ENCODE measurements around the gene MATN3. TPM values are rescaled to one million over a fixed set of nuclear protein-coding genes. Genes with fewer than 3 reads are reported as not detected.

The MATN3 gene
- total and polyA plus RNA-seq, 11 donors, result 0.12 to 0.48 (median 0.25) TPM; not detected in 4

GRCh38 chr2:20019747-20020146, 7.3 kb upstream of the MATN3 start:
- H3K9me3 ChIP-seq, result peaks cover 0 to 18% (median 0%) of the 10 kb centered on the region in 12 donors

GRCh38 chr2:20018601-20019152, 6.2 kb upstream of the MATN3 start:
- H3K4me1 ChIP-seq, result no peaks in the 10 kb centered on the region
- peaks cover 0 to 19% (median 0%) of the 10 kb centered on the region in 12 donors for H3K9me3 ChIP-seq
- no peak overlapping the region for H3K4me3 ChIP-seq
- peak in 1 of 4 donors; percentile 57 for ATAC-seq
- peaks cover 0 to 3% (median 0%) of the 10 kb centered on the region in 9 donors for H3K27me3 ChIP-seq
- H3K27ac ChIP-seq, result no peak overlapping the region
- intact Hi-C loops (cut with DNase I), result loop anchor here in 1 of 10 donors (5.0 kb wide), 1 partner anchor 34 kb away; the partner anchor contains the start of gene LAPTM4A
- no peak for TF ChIP-seq CTCF (IDR thresholded peaks at IDR 0.05)
- no peak for TF ChIP-seq POLR2A (IDR thresholded peaks at IDR 0.05)
- no peaks in the 10 kb centered on the region for H3K36me3 ChIP-seq
- 71 to 81% (median 77%) methylated on average over 2 of the region's 2 CpGs for WGBS, 4 donors
- no peak for DNase-seq

More at GRCh38 chr2:20019747-20020146, 7.3 kb upstream of the MATN3 start:
- DNase-seq, result peak in 1 of 5 donors; percentile 21
- no peak overlapping the region for H3K27ac ChIP-seq
- ATAC-seq, result peak in 1 of 4 donors; percentile 36
- no peak overlapping the region for H3K4me3 ChIP-seq
- TF ChIP-seq POLR2A (IDR thresholded peaks at IDR 0.05) (no peak), CTCF (IDR thresholded peaks at IDR 0.05) (no peak)
- H3K27me3 ChIP-seq, result no peaks in the 10 kb centered on the region
- no peaks in the 10 kb centered on the region for H3K36me3 ChIP-seq
- intact Hi-C loops (cut with DNase I), result loop anchor here in 1 of 10 donors (5.0 kb wide), 1 partner anchor 33 kb away; the partner anchor contains the start of gene LAPTM4A
- WGBS, 4 donors, result 72 to 85% (median 79%) methylated on average over 4 of the region's 4 CpGs
- H3K4me1 ChIP-seq, result no peaks in the 10 kb centered on the region

- TF ChIP-seq CTCF (IDR thresholded peaks at IDR 0.05), result no peak
- no peak for TF ChIP-seq POLR2A (IDR thresholded peaks at IDR 0.05)
- Histone ChIP-seq H3K27me3 (peaks cover 0 to 26% (median 0%) of the 10 kb centered on the region in 9 donors), H3K9me3 (peaks cover 0 to 12% (median 0%) of the 10 kb centered on the region in 12 donors), H3K4me1 (peaks cover 0 to 16% (median 9%) of the 10 kb centered on the region in 12 donors), H3K27ac (no peak overlapping the region), H3K36me3 (no peaks in the 10 kb centered on the region), H3K4me3 (no peak overlapping the region)
- intact Hi-C loops (cut with DNase I), result loop anchor here in 3 of 10 donors (2.0 to 5.0 kb wide), 3 partner anchors 36 to 78 kb away; partner anchors contain the start of gene LAPTM4A (in 1 of the 3)
- no peak for DNase-seq
- no peak for ATAC-seq
Measured at GRCh38 chr2:20016346-20016745, 3.9 kb upstream of the MATN3 start.

GRCh38 chr2:20015482-20016083, 3.1 kb upstream of the MATN3 start:
- intact Hi-C loops (cut with DNase I), result loop anchor here in 9 of 10 donors (1.0 to 5.0 kb wide), 7 partner anchors 37 to 83 kb away; partner anchors contain the start of gene LAPTM4A (in 1 of the 9)
- peak in 3 of 4 donors; percentile 40 to 56 (median 55) for ATAC-seq

More at GRCh38 chr2:20015482-20016083, 3.1 kb upstream of the MATN3 start:
- H3K36me3 ChIP-seq, result no peaks in the 10 kb centered on the region
- TF ChIP-seq CTCF (IDR thresholded peaks at IDR 0.05), result peak; percentile 44 to 72 (median 67)
- TF ChIP-seq POLR2A (IDR thresholded peaks at IDR 0.05), result no peak
- peaks cover 0 to 16% (median 9%) of the 10 kb centered on the region in 12 donors for H3K4me1 ChIP-seq
- H3K27me3 ChIP-seq, result peaks cover 0 to 34% (median 2%) of the 10 kb centered on the region in 9 donors
- no peak for DNase-seq
- H3K4me3 ChIP-seq, result no peak overlapping the region
- peaks cover 0 to 8% (median 0%) of the 10 kb centered on the region in 12 donors for H3K9me3 ChIP-seq
- WGBS, 4 donors, result 7 to 12% (median 8%) methylated on average over 2 of the region's 2 CpGs
- H3K27ac ChIP-seq, result no peak overlapping the region

Data from heart left ventricle (tissue), 16 donors.